ENCODE measurements around the gene SLCO4A1. TPM values are rescaled to one million over a fixed set of nuclear protein-coding genes. Genes with fewer than 3 reads are reported as not detected.

The SLCO4A1 gene
- total and polyA plus RNA-seq, 7 donors = 3.6 to 26.3 (median 5.7) TPM

- Histone ChIP-seq H3K4me1 (peaks cover 0 to 79% (median 77%) of the 10 kb centered on the region in 4 donors), H3K27ac (peak overlapping the region in 3 of 4 donors; percentile 79 to 96 (median 88)), H3K27me3 (peaks cover 0 to 9% (median 7%) of the 10 kb centered on the region in 3 donors), H3K36me3 (no peaks in the 10 kb centered on the region), H3K9me3 (peaks cover 0 to 2% (median 0%) of the 10 kb centered on the region in 4 donors), H3K4me3 (no peak overlapping the region)
- TF ChIP-seq CTCF (IDR thresholded peaks at IDR 0.05) = no peak
- TF ChIP-seq POLR2A (IDR thresholded peaks at IDR 0.05) = no peak
- no peak for TF ChIP-seq EP300 (IDR thresholded peaks at IDR 0.05)
- TF ChIP-seq POLR2AphosphoS5 (IDR thresholded peaks at IDR 0.05) = no peak
- no peak for DNase-seq
- 73 to 86% methylated on average over 10 of the region's 10 CpGs for WGBS, 2 donors
- intact Hi-C loops (cut with DNase I) = no loop called here
Observed at GRCh38 chr20:62715201-62715600, 72.9 kb downstream of the SLCO4A1 start.

DNA sequence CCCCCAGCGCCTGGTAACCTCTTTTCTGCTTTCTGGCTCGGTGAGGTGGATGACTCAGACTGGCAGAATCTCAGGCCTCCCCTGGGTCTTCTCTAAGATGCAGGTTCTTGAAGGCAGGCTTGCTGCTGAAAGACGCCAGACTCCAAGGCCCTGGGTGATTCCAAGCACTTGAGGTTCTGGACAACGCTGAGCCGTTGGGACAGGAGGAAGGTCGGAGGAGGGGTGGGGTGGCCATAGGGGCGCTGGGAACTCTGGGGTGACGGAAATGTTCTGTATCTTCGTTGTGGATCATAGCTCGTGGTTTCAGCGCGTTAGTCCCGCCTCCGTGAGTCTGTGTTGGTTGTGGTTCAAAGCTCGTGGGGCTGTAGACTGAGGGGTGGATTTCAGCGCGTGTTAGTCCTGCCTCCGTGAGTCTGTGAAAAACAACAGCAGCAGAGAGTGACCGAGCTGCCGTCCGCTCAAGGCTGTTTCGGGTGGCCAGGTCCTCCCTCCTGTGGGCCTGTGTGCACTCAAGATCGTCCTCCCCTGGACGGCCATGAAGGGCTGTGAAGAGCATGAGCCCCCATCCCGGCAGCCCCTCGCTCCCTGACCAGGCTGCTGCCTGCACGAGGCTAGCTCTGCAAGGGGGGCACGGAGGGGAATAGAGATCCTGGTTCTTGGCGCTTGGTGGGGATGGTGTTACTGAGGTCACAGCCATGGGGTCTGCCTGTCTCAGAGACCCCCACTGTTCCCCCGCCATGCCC is 74.1 kb downstream of the SLCO4A1 start:
- peak in 3 of 4 donors; percentile 59 to 81 (median 76) for TF ChIP-seq POLR2AphosphoS5 (IDR thresholded peaks at IDR 0.05)
- TF ChIP-seq CTCF (IDR thresholded peaks at IDR 0.05) = no peak
- no peak for TF ChIP-seq POLR2A (IDR thresholded peaks at IDR 0.05)
- TF ChIP-seq EP300 (IDR thresholded peaks at IDR 0.05) = peak in 2 of 4 donors; percentile 44 to 50
- peak overlapping the region in 2 of 4 donors; percentile 20 to 30 for H3K4me3 ChIP-seq
- DNase-seq = peak; percentile 83
- H3K36me3 ChIP-seq = no peaks in the 10 kb centered on the region
- H3K27ac ChIP-seq = peak overlapping the region in 3 of 4 donors; percentile 79 to 96 (median 88)
- H3K27me3 ChIP-seq = no peaks in the 10 kb centered on the region
- intact Hi-C loops (cut with DNase I) = no loop called here
- peaks cover 0 to 76% (median 73%) of the 10 kb centered on the region in 4 donors for H3K4me1 ChIP-seq
- 62 to 72% methylated on average over 30 of the region's 30 CpGs for WGBS, 2 donors
- peaks cover 0 to 11% (median 1%) of the 10 kb centered on the region in 4 donors for H3K9me3 ChIP-seq

DNA sequence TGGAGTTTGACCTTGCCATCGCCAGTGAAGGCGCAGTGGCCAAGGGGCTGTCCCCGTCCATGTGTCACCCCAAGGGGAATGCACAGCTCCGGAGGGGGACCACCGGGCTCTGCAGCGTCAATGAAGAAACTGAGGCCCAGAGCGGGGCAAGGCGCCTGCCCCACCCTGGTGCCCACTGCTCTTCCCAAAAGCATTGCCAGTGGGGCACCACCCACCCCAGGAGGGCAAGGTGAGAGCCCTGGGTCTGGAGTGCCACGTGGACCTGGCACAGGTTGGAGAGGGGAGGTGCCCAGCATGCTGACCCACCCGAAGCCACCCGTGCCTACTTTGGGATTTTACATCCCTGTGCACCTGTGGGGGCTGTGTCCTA is 74.6 kb downstream of the SLCO4A1 start:
- 78 to 92% methylated on average over 11 of the region's 11 CpGs for WGBS, 2 donors
- H3K36me3 ChIP-seq = no peaks in the 10 kb centered on the region
- intact Hi-C loops (cut with DNase I) = no loop called here

DNA sequence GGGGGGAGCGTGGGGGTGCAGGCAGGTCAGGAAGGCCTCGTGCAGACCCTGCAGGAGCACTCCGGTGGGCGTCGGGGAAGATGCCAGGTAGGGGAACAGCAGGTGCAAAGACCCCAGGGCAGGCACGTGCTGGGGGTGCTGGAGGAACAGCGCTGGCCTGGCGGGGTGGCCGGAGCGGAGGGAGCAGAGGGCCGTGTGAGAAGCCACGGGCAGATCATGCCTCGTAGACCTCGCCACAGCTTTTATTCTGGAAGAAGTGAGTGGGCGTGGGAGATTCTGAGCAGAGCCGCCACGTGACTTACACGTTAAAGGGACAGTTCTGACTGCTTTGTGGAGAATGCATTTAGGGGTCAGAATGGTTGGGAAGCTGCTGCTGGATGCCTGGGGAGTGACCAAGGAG is 75.6 kb downstream of the SLCO4A1 start:
- TF ChIP-seq POLR2A (IDR thresholded peaks at IDR 0.05) (no peak), POLR2AphosphoS5 (IDR thresholded peaks at IDR 0.05) (peak in 1 of 4 donors; percentile 48), CTCF (IDR thresholded peaks at IDR 0.05) (no peak), EP300 (IDR thresholded peaks at IDR 0.05) (no peak)
- no peak for DNase-seq
- H3K9me3 ChIP-seq = peaks cover 0 to 12% (median 1%) of the 10 kb centered on the region in 4 donors
- intact Hi-C loops (cut with DNase I) = no loop called here
- H3K27me3 ChIP-seq = no peaks in the 10 kb centered on the region
- 49 to 68% methylated on average over 18 of the region's 18 CpGs for WGBS, 2 donors
- peak overlapping the region in 2 of 4 donors; percentile 25 to 30 for H3K4me3 ChIP-seq
- peak overlapping the region in 3 of 4 donors; percentile 79 to 96 (median 88) for H3K27ac ChIP-seq
- H3K36me3 ChIP-seq = no peaks in the 10 kb centered on the region
- peaks cover 0 to 75% (median 67%) of the 10 kb centered on the region in 4 donors for H3K4me1 ChIP-seq

More for the DNA sequence above, 74.6 kb downstream of the SLCO4A1 start:
- TF ChIP-seq EP300 (IDR thresholded peaks at IDR 0.05) (no peak), POLR2A (IDR thresholded peaks at IDR 0.05) (no peak), POLR2AphosphoS5 (IDR thresholded peaks at IDR 0.05) (no peak), CTCF (IDR thresholded peaks at IDR 0.05) (no peak)
- Histone ChIP-seq H3K4me3 (peak overlapping the region in 2 of 4 donors; percentile 20 to 30), H3K9me3 (peaks cover 0 to 12% (median 1%) of the 10 kb centered on the region in 4 donors), H3K4me1 (peaks cover 0 to 76% (median 69%) of the 10 kb centered on the region in 4 donors), H3K27me3 (no peaks in the 10 kb centered on the region), H3K27ac (peak overlapping the region in 3 of 4 donors; percentile 79 to 96 (median 88))
- no peak for DNase-seq

Measured in sigmoid colon (tissue), 7 donors.